Activated CD4-positive, alpha-beta T cell treated with anti-CD3 and anti-CD28 coated beads, Interleukin-2, Interleukin-6, amounts not matched to agents 100 ng/mL and 50 ng/mL, durations not matched to agents 16 hours and 8 hours (primary cell): ENCODE measurements around the gene WDFY4.

Source experiments
- DNase-seq: peaks from one replicate; pipeline ENCODE4 v3.0.0-alpha.2; 2020

WDFY4 gene

DNA sequence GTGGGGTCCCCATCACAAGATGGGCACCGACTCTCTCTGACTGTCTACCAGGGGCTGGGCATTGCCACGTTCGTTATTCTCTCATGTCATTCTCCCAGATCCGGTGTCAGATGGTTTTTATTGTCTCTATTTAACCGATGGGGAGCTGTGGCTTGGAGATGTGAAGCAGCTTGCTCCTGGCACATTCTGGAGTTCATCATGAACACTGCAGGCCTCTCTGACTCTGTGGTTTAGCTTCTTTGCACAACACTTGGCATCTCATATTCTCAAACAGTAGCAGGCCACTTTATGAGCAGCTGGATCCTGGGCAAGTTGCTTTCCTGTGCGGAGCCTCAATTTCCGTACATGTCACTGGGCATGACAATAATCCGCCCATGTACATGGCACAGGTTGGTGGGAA is 135.1 kb downstream of the WDFY4 start:
- DNase-seq, result no peak

DNA sequence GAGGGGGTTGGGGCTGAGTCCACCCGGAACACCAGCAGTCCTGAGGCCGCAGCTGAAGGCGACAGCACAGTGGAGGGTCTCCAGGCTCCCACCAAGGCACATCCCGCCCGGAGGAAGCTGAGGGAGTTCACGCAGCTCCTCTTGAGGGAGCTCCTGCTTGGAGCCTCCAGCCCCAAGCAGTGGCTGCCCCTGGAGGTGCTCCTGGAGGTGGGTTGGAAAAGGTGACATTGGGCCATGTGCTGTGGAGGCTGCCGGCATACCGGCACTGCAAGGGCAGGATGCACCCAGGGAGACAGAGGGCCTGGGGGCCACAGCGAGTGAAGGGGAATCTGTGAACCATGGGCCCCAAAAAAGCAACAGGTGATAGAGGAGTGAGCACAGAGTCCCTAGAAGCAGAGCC is 135.6 kb downstream of the WDFY4 start:
- DNase-seq, result no peak

- no peak for DNase-seq
These were observed 136.0 kb downstream of the WDFY4 start for GRCh38 chr10:48820699-48821098.

- DNase-seq, result no peak
These were observed 136.4 kb downstream of the WDFY4 start for GRCh38 chr10:48821111-48821510.

DNA sequence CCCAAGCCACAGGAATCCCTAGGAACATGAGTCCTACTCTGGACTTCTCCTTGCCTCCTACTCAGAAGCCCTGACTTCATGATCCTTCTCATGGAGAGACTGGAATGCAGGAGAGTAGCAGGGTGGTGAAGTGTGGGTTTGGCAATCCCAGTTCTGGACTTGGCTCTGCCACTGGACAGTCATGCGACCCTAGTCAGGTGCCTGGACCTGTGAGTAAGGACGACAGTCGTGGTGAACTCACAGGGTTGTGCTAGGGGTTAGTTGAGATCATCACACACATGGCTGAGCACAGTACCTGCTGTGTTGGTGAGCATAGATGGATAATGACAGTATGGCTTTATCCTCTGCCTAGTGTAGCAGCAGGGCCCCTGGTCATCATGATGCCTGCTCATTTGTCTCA is 137.0 kb downstream of the WDFY4 start:
- DNase-seq, result no peak

GRCh38 chr10:48833674-48834073 is 149.0 kb downstream of the WDFY4 start:
- no peak for DNase-seq

GRCh38 chr10:48834189-48834965 is 149.7 kb downstream of the WDFY4 start:
- DNase-seq, result no peak

DNA sequence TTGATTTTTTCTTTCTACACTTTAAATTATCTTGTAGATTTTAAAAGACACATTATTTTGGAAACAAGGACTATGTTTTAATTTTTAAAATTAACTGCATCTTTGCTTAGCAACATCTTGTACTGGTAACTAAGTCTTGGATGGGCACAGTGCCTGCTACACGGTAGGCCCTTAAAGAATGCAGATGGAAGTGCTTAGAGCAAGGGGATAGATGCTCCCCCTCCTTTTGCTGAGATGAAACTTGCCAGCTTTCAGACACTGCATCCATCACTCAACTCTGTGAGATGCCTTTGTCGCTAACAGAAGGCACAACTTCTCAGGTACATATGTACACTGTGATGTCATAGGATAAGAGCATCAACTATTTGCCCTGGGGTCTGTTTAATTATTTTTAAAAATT is 151.1 kb downstream of the WDFY4 start:
- DNase-seq, result no peak

DNA sequence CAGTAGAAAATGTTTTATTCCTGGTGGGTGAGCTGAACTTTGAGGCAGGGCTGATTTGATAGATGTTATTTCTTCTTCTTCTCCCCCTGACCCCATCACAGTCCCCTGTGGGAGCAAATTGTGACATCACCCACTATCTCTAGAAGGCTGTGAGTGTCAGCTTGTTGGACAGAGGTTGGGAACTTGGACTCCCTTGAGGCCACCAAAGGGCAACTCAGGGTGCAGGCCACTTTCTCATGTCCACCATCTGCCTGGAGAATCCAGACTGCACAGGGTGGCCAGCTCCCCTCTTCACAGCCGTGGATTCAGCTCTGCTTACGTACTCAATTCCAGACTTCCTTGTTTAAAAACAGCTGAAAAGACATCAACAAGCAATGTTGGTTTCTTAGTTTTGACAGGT is 151.9 kb downstream of the WDFY4 start:
- no peak for DNase-seq

DNA sequence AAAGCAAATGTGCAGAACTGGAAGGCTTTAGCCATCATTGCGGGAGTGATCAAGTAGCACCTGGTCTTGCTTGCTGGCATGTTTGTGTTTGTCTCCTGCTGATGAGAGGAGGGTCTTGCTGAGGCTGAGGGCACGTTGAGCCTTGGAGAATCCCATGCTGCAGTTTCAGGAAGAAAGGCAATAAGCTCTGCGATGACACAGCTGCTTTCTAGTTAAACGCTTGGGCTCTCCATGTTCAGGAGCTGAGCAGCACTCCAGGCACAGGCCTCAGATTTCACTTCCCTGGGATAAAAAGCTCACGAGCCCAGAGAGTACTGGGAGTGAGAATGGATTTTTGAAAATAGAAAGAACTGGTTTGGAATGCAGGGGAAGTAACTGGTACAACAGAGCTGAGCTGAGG is 154.2 kb downstream of the WDFY4 start:
- no peak for DNase-seq

DNA sequence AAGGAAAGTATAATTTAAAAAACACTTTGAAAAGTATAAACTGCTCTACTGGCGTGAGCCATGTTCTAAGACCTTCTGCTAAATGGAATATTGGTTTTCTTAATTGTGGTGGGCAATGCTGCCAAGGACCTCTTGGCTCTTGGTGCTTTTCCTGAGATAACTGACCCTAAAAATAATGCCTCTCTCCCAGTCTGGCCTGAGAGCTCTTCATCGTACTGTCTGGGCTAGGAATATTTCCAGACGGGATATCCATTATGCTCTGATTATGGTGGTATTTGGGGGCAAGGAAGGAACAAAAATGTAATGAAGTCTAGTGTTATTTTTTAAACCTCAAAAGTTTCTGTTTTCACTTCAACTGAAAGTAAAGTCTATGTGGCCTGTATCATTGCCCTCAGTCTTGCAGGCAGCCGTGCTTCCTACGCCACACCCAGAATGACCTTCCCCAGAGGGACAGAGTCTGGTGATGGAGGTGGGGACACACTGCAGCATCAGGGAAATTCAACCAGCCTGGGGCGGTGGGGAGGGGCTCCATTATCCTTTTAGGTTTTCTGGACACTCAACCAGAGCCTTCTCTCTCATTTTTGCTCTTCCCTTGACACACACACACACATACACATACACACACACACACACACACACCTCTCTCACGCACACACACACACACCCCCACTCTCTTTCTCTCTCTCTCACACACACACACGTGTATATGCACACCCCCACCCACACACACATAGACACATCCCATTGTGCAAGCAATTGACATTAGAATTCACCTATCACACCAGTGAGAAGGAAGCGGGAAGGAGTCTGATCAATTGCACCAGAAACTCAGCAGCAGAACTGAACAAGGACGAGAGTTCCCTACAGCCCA is 155.4 kb downstream of the WDFY4 start:
- DNase-seq, result no peak

GRCh38 chr10:48842231-48842630 is 157.6 kb downstream of the WDFY4 start:
- no peak for DNase-seq

GRCh38 chr10:48843198-48843597 is 158.5 kb downstream of the WDFY4 start:
- DNase-seq, result no peak

GRCh38 chr10:48844616-48845015 is 159.9 kb downstream of the WDFY4 start:
- DNase-seq, result no peak

DNA sequence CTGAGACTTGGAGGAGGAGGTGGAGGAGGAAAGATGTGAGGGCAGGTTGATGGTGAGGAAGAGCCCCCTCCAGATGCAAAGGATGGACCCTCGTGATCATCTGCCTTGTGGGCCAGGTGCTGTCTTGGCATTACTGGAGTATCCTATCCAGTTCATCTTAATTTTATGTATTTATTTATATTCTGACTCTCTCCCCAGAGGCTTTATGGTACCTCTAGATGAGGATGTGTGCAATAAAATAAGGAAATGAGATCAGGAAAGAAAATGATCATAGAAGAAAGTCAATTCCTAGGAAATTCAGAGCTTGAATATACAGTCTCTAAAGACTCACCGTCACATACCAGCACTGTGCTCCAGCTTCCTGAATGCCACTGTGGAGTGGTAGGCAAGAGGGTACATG is 160.8 kb downstream of the WDFY4 start:
- DNase-seq, result no peak

- DNase-seq, result no peak
These were observed 163.0 kb downstream of the WDFY4 start for GRCh38 chr10:48847691-48848090.

DNA sequence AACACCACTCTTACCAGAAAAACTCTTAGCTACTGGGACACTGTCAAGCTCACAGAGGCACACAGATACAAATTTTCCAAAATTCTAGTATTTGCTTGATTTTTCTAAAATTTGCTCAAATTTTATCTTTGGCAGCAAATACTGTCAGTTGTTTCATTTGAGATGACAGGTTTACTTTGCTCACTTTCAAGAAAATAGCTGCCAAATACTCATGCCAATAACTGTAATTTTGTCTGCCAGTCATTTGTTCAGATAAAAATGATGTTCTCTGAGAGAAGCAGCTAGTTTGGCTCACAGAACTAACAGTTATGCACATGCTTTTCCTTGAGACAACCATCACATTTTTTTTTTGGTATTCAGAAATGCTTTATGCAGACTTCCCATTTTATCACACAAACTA is 172.2 kb downstream of the WDFY4 start:
- DNase-seq, result no peak

DNA sequence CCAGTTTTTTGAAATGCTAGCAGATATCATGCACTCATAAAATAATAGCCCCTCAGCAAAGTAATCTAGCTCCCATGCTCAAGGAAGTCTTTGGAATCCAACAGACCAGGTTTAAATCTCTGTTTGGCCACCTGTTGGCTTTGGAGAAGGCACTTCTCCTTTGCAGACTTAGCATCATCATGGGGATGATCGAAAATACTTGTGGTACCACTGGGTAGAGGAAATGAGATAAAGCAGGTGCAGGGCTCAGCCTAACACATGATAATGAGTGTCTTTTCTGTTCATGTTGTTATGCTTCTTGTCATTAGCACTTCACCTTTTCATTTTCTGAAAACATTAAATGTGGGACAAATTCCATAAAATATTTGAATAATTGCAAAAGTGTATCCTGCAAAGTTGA is 187.6 kb downstream of the WDFY4 start:
- DNase-seq, result no peak

DNA sequence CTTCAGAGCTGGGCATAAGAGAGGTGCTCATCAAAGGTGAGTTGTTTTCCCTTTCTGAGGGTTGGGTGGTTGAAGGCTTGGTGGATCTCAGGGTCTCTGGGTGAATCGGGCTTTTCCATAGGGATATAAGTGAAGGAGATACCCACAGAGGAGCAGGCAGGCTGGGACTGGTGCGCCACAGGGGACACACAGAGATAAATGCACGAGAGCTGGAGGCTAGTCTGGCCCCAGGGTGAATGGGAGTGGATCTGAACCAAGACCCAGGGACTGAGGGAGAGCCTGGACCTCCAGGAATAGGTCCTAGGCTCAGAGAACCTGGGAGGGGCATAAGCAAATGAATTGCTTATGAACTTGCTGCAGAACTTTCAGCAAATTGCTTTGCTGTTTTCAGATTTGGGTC is 193.4 kb downstream of the WDFY4 start:
- DNase-seq, result no peak

- DNase-seq, result no peak
These were observed 194.8 kb downstream of the WDFY4 start for GRCh38 chr10:48879451-48879850.

DNA sequence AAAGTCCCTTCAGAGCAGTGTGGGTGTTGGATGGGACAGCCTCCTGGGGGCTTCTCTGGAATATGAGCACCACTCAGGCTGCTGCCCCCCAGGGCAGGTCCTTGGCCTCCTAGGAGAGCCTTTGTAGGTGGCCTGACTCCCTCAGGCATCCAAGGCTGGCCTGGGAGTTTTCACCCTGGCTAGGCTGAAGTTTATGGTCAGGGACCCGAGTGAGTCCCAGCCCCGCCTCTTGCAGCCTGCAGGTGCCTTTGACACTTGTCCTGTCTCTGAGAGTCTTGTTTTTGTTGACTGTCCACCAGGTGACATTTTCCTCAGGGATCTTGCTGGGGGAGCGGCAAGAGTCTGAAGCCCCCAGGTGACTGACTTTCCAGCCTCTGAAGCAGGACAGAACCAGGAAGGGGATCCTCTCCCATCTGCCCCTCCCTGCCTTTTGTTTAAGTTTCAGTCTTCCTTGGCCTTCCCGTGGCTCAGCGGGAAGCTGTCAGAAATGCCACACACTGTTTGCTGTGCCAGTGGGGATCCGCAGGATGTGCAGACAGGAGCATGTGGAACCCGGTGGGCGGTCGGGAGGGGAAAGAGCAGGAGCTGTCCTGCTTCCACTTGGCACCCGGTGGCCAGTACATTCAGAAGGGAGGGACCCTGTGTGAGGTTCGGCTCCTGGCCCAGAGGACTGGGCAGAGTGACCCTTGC is 195.5 kb downstream of the WDFY4 start:
- no peak for DNase-seq

DNA sequence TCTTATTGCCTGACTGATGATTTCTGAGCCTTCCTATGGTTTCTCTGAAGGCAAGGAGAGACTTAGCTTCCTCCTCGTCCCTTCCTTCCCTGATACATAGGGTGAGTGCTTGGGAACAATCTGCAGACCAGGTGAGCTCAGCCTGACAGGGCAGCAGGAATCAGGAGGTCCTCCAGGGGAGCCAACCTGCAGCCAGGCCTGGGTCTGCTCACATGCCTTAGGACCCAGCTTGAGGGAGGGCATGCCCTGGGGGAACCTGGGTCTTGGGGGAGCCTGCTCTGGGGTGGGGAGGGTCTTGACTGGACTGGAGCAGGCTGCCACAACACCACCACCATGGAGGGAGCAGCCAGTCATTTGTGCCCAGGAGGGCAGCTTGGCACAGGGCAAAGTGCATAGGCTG is 197.3 kb downstream of the WDFY4 start:
- DNase-seq, result no peak

DNA sequence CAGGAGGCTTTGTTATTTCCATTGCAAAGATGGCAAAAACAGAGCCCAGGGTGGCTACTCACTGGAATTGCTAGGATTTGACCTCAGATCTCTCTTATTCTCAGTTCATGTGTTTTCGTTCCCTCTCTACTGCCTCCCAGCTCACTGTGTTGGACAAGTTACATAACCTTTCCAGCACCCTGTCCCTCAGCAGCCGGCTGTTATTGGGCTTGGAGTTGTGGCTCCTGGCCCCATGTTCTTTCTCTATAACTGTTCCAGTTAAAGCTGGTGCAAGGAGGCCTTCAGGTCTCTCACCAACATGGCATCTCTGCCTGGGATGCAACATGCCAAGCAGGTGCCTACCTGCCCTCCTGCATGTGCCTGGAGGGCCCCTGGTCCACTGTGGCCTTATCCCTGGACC is 198.2 kb downstream of the WDFY4 start:
- no peak for DNase-seq

- no peak for DNase-seq
These were observed 199.0 kb downstream of the WDFY4 start for GRCh38 chr10:48883701-48884100.
